Prostate gland (tissue), 2 donors: ENCODE data around the gene CYB561D1. TPM values are rescaled to one million over a fixed set of nuclear protein-coding genes. Genes with fewer than 3 reads are reported as not detected.

Source experiments
- DNase-seq: peaks from one replicate; pipeline ENCODE4 v3.0.0-alpha.2; 2019; ENCODE audit warnings: low spot score
- H3K27ac ChIP-seq, 2 donors: fragments of 200-600 bp; sonication (generic); 2 replicates each; pipeline ENCODE4 v1.5.1; 2017 to 2019
- H3K27me3 ChIP-seq: fragments of 200-600 bp; sonication (generic); replicated peaks from 2 replicates; pipeline ENCODE4 v1.5.1; 2019; ENCODE audit not compliant: insufficient read depth
- H3K36me3 ChIP-seq, 2 donors: fragments of 200-600 bp; sonication (generic); 1 replicate in 1 of 2; 2 replicates in 1 of 2; pipeline versions ENCODE4 v1.5.1 to v1.8.1; 2017 to 2019
- H3K4me1 ChIP-seq: fragments of 200-600 bp; sonication (generic); replicated peaks from 2 replicates; pipeline ENCODE4 v1.5.1; 2019
- H3K4me3 ChIP-seq, 2 donors: fragments of 200-600 bp; sonication (generic); 2 replicates each; pipeline ENCODE4 v1.5.1; 2017 to 2019
- H3K9me3 ChIP-seq: fragments of 200-600 bp; sonication (generic); 2 replicates; pipeline ENCODE4 v1.5.1; 2017
- CTCF ChIP-seq, 4 experiments: fragments of 200-600 bp in 2 of 4; fragments of 450-650 bp in 2 of 4; sonication (generic) in 2 of 4; IDR thresholded peaks; 1 replicate in 3 of 4; 2 replicates in 1 of 4; pipeline ENCODE4 v1.5.1; 2016 to 2019; ENCODE audit warnings: antibody characterized with exemption in 4 of 4, mild to moderate bottlenecking in 2 of 4, moderate library complexity in 2 of 4
- POLR2A ChIP-seq: fragments of 450-650 bp; IDR thresholded peaks from one replicate; pipeline ENCODE4 v1.6.1; 2016; ENCODE audit warnings: antibody characterized with exemption, mild to moderate bottlenecking
- POLR2AphosphoS5 ChIP-seq: sonication (generic); formaldehyde crosslinking; IDR thresholded peaks from one replicate; pipeline ENCODE4 v1.6.1; 2017; ENCODE audit warnings: antibody characterized with exemption
- whole genome bisulfite sequencing: methylation state at CpG from one replicate; pipeline ENCODE4 v1.1.5; 2018; 5-methylcytosine and 5-hydroxymethylcytosine counted together
- intact Hi-C: fragments of 100-400 bp; cut with DNase I; formaldehyde crosslinking; loops from one replicate; pipeline ENCODE4 v1.14.2; 2022
- total RNA-seq, 2 donors: library from RNA; depleted of rRNA; stranded (reverse); fragments of >200 nt; gene quantifications; one replicate each; pipeline ENCODE4 v1.1.0, GENCODE V29; 2016

Gene CYB561D1
- total RNA-seq, 2 donors from 2014 or later: 12.0 to 12.3 TPM

GRCh38 chr1:109523706-109524105 lies 29.8 kb downstream of the CYB561D1 start:
- Histone ChIP-seq H3K27ac (no peak overlapping the region), H3K4me1 (no peaks in the 10 kb centered on the region), H3K9me3 (no peaks in the 10 kb centered on the region), H3K27me3 (no peaks in the 10 kb centered on the region), H3K36me3 (no peaks in the 10 kb centered on the region), H3K4me3 (no peak overlapping the region)
- no peak for TF ChIP-seq CTCF (IDR thresholded peaks at IDR 0.05)
- TF ChIP-seq POLR2AphosphoS5: no peak
- TF ChIP-seq POLR2A: no peak
- intact Hi-C loops: no loop called here
- DNase-seq: no peak
- WGBS: 90% methylated on average over 2 of the region's 2 CpGs

- H3K4me3 ChIP-seq: no peak overlapping the region
- no peak for DNase-seq
- no peaks in the 10 kb centered on the region for H3K9me3 ChIP-seq
- H3K27me3 ChIP-seq: no peaks in the 10 kb centered on the region
- H3K27ac ChIP-seq: no peak overlapping the region
- no peaks in the 10 kb centered on the region for H3K4me1 ChIP-seq
- 69% methylated on average over 14 of the region's 14 CpGs for WGBS
- TF ChIP-seq POLR2AphosphoS5 (no peak), CTCF (IDR thresholded peaks at IDR 0.05) (no peak), POLR2A (no peak)
- no peaks in the 10 kb centered on the region for H3K36me3 ChIP-seq
- intact Hi-C loops: no loop called here
These were observed 33.4 kb downstream of the CYB561D1 start for GRCh38 chr1:109527098-109527811.

GRCh38 chr1:109527846-109528695 lies 34.2 kb downstream of the CYB561D1 start:
- intact Hi-C loops: no loop called here
- no peak for DNase-seq
- no peak for TF ChIP-seq POLR2A
- no peak for TF ChIP-seq CTCF (IDR thresholded peaks at IDR 0.05)
- TF ChIP-seq POLR2AphosphoS5: no peak
- no peaks in the 10 kb centered on the region for H3K27me3 ChIP-seq
- H3K36me3 ChIP-seq: no peaks in the 10 kb centered on the region
- WGBS: 92% methylated on average over 9 of the region's 9 CpGs
- no peaks in the 10 kb centered on the region for H3K9me3 ChIP-seq
- H3K27ac ChIP-seq: no peak overlapping the region
- no peaks in the 10 kb centered on the region for H3K4me1 ChIP-seq
- no peak overlapping the region for H3K4me3 ChIP-seq

- TF ChIP-seq POLR2A (no peak), CTCF (IDR thresholded peaks at IDR 0.05) (no peak), POLR2AphosphoS5 (no peak)
- intact Hi-C loops: no loop called here
- H3K27ac ChIP-seq: no peak overlapping the region
- 90% methylated on average over 3 of the region's 3 CpGs for WGBS
- DNase-seq: no peak
- no peak overlapping the region for H3K4me3 ChIP-seq
- no peaks in the 10 kb centered on the region for H3K36me3 ChIP-seq
- no peaks in the 10 kb centered on the region for H3K9me3 ChIP-seq
- no peaks in the 10 kb centered on the region for H3K4me1 ChIP-seq
- no peaks in the 10 kb centered on the region for H3K27me3 ChIP-seq
These were observed 34.8 kb downstream of the CYB561D1 start for GRCh38 chr1:109528712-109529111.
